NCI-H524 (cell line): ENCODE data around the gene CPNE7.
"Not testable (repeated sequence)": the region's sequence is repeated elsewhere in the genome, so short reads cannot be mapped to it uniquely, and the experiment has no call there.

Experiments
- DNase-seq, 2 experiments: peaks; one replicate each; lab custom pipeline; 2025; lab: John Stamatoyannopoulos, UW

Gene CPNE7

DNA sequence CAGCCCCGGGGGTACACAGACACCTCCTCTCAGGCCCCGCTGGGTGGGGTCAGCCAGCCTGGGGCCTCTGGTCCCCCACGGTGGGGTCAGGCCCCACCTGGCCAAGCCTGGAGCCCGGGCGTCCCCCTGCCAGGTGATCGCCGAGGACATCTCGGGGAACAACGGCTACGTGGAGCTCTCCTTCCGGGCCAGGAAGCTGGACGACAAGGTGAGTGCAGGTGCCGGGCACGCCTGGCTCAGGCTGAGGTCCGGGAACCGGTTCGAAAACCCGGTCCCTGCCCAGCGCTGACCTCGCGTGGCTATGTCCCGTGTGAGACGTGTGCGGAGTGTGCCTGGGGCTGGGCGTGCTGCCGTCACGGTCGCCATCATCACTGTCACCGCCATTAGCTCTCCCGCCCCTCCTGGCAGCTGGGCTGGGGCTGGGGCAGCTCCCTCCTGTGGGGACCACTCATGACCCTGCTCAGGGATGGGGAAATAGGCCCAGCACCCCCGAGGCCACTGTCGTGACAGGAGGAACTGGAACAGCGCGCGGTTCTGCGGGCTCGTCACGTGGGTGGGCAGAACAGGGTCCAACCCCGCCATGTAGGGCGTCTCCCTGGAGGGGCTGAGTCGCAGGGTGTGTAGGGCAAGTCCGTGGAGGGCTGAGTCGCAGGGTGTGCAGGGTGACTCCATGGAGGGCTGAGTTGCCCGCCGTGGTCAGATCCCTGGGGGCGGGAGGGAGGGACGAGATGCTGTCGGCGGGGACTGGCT lies 8.5 kb downstream of the CPNE7 start:
- DNase-seq, result no peak

DNA sequence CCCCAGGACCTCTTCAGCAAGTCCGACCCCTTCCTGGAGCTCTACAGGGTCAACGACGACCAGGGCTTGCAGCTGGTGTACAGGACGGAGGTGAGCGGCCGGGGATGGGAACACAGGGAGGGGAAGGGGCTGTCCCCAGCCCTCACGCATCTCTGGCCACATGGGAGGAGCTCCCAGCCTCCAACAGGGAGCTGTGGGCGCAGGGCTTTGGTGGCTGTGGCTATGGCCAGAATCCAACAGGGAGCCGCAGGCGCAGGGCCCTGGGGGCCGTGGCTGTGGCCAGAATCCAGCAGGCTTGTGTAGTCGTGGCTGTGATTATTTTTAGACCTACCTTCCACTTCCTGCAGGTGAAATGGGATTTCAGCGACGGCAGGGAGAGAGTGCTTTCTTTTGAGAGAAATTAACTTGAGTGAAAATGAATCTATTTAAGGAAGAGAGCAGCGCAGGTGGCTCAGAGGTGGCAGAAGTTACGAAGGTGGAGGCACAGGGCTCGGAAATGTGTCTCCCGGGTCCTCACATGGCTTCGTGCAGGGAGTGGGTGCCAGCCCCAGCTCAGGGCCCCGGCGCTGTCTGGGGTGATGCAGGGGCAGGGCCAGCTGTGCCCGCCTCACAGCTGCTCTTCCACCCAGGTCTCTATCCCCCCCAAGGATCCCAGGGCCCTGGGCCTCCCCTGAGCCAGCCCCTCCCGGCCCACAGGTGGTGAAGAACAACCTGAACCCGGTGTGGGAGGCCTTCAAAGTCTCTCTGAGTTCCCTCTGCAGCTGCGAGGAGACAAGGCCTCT lies 9.4 kb downstream of the CPNE7 start:
- no peak for DNase-seq

DNA sequence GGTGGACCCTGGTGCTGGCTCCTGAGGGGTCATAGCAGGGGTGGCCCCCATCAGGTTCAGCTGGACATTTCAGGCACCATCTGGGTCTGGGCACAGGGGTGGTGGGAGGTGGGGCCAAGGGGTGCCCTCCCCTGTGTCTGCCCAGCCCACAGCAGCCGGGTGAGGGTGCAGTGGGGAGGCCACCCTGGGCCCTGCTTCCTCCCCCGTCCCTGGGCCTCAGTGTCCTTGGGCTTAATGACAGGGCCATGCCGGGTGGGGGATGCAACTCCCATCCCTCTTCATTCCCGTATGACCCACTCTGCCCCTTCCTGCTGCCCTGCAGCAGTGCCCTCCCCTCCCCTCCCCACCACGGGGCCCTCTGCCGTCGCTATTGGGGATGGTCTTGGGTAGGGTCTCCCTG lies 10.7 kb downstream of the CPNE7 start:
- DNase-seq, result no peak

DNA sequence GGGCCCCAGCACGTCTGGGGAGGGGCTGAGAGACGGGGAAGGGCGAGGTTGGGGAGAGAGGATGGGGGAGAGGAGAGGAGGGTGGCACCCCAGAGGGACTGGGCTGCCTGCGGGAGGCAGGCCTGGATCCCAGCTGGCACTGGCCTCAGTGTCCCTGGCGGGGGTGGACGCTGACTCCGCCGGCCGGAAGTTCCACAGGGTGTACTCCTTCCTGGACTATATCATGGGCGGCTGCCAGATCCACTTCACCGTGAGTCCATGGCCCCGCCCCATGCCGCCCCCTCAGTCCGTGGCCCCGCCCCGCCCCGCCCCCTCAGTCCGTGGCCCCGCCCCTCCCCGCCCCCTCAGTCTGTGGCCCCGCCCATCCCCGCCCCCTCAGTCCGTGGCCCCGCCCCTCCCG lies 11.3 kb downstream of the CPNE7 start:
- DNase-seq, result no peak

DNA sequence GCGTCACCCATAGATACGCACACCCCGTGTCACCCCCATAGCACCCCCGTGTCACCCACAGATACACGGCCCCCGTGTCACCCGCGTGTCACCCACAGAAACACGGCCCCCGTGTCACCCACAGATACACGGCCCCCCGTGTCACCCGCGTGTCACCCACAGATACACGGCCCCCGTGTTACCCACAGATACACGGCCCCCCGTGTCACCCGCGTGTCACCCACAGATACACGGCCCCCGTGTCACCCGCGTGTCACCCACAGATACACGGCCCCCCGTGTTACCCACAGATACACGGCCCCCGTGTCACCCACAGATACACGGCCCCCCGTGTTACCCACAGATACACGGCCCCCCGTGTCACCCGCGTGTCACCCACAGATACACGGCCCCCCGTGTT lies 12.1 kb downstream of the CPNE7 start:
- DNase-seq, result not testable (repeated sequence)

DNA sequence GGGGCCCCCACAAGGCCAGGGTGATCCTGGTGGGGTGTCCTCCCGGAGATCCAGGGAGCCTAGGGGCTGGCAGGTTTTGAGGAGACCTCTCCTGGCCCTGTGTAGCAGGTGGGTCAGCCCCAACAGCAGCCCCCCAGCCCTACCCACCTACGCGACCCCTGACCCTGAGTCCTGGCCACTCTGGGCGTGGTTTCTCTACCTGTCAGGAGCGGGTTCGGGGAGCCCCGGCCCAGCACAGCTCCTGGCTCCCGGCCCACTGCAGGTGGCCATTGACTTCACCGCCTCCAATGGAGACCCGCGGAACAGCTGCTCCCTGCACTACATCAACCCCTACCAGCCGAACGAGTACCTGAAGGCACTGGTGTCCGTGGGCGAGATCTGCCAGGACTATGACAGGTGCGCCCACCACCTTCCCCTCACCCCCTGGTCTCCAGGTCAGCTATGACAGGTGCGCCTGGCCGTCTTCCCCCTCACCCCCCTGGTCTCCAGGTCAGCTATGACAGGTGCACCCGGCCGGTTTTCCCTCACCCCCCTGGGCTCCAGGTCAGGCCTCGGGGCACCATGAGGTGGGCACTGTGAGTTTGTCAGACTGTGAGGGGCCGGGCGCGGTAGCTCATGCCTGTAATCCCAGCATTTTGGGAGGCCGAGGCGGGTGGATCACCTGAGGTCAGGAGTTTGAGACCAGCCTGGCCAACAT lies 13.0 kb downstream of the CPNE7 start:
- no peak for DNase-seq

DNA sequence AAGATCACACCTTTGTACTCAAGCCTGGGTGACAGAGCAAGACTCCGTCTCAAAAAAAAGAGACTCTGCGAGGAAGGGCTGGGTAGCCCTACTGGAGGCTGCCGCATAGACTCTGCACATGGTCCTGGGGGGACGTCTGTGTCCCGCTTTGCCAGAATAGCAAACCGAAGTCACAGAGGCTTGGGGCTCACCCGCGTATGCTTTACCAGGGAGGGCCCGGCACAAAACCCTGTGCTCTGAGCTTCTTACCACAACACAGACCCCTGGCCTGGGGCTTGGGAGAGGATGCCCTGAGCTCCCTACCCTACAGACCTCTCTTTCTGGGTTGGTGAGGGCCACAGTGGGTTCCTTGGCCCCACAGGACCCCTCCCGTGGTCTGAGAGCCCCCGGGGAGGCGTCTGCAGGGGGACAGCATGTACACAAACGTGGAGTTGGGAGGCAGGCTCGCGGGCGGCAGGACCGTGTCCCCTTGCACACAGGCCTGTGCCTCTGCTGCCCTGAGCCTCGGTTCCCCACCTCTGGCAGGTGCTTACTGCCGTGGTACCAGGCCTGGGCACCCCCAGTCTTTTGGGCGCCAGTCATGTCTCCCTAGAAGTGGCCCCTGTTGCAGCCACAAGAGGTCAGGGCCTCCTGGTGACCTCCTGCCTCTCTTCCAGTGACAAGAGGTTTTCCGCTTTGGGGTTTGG lies 13.8 kb downstream of the CPNE7 start:
- DNase-seq, result no peak

DNA sequence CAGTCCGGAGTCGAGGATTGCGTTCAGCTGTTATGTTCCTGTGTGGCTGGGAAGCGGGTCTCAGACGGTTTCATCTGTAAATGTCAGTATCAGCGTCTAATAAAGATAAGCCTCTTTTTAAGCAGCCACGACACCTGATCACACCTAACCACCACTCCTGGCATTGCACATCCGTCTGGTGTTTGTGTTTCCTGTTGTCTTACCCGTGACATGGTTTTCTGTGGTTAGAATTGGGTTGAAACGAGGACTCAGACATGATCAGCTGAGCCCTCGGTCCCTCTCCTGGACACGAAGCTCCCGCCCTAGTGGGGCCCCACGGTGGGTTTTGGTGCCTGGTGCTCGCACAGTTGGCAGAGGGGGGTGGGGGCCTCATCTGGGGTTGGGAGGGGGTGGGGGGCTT lies 18.3 kb downstream of the CPNE7 start:
- DNase-seq, result no peak

DNA sequence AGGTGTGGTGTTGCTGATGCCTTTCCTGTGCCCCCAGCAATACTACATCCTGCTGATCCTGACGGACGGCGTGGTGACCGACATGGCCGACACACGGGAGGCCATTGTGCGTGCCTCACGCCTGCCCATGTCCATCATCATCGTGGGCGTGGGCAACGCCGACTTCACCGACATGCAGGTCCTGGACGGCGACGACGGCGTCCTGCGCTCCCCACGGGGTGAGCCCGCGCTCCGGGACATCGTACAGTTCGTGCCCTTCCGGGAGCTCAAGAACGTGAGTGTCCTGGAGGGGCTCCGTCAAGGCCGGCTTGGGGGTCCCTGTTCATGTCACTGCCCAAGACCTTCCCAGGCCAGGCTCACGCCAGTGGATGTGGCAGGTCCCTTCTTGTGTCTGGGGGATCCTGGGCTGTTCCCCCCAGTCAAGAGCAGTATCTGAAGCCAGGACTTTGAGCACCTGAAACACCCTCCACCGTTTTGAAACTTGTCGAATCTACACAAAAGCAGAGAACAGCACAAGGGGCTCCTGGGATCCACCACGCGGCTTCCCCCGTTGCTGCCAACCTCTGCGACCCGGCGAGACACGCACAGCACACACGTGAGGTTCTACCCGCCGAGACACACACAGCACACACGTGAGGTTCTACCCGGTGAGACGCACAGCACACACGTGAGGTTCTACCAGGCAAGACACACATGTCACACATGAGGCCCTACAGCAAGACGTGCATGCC lies 19.9 kb downstream of the CPNE7 start:
- no peak for DNase-seq

DNA sequence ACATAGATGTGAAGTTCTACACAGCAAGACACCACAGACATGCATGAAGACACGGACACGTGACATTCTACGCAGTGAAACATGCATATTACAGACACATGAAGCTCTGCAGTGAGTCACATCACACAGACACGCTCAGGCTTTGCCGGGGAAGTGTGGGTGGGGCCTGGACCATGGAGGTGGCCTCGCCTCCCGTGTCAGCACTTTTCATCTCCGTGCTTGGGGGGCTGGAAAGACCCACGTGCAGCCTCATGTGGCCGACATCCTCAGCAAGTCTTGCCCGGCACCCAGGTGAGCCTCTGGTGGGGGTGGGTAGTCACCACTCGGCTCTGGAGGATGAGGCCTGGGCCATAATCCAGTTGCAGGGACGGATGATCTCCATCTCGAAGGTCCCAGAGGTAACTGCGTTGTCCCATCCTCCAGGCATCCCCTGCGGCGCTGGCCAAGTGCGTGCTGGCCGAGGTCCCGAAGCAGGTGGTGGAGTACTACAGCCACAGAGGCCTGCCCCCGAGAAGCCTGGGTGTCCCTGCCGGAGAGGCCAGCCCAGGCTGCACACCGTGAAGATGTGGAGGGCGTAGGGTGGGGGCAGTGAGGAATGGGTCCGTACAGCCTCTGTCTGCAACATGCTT lies 20.6 kb downstream of the CPNE7 start:
- no peak for DNase-seq

DNA sequence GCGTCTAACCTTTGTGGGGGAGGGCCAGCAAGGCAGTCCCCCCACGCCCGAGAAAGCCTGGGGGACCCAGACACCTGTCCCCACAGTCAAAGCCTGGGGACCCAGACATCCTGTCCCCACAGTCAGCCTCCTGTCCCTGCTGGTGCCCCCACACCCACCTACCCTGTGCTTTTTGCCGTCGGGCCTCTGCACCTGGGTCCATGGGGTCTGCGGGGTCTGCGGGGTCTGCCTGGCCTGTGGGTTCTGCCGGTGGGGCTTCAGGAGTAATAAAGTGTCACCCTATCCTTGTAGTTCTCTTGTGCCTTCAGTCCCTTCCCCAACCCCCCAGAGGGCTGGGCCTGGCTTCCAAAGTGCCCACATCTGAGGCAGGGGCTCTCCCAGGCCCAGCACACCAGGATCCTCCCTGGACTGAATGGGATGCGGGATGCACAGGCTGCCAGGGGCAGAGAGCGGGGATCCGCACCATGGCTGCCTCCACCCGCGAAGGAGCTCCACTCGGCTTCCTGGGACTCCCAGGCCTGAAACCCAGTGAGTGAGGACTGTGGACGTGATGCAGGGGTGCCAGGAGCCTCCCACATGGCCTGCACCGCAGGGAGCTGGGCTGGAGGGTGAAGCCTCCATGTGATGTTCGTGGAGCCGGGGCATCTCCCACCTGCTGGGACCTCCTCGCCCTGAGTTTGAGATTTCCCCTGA lies 21.5 kb downstream of the CPNE7 start:
- no peak for DNase-seq

DNA sequence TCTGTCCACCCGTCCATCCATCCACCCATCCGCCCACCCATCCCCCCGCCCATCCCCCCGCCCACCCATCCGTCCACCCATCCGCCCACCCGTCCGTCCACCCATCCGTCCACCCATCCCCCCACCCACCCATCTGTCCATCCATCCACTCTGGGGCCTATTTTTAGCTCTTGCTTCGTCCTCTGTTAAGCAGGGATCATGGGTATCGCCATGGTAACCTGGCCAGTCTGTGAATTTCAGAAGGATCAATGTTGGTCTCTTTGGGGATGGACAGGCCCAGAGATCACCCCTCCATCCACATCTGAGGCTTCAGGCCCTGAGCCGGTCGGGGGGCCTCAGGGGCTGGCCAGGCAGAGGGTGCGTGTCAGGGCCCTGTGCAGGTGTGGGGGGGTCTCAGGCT lies 22.6 kb downstream of the CPNE7 start:
- DNase-seq, result peak; percentile 49 to 75

DNA sequence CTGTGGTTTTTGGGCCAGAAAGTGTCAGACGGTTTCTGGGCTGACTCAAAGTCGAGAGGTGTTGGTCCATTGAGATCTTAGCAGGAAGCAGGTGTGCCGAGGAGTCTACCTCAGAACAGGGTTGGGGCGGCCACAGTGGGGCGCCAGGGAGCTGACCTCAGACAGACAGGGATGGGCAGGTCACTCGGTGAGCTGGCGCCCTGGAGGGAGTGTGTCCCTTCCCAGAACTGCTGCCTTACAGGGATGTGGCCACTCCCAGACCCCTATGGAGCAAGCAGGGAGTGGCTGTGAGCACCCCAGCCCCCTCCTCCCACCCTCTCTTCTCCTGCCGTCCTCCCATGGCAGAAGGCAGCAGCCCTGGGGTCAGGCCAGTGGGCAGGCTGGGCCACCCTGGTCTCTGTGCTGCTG lies 23.9 kb downstream of the CPNE7 start:
- peak; percentile 50 to 71 for DNase-seq

DNA sequence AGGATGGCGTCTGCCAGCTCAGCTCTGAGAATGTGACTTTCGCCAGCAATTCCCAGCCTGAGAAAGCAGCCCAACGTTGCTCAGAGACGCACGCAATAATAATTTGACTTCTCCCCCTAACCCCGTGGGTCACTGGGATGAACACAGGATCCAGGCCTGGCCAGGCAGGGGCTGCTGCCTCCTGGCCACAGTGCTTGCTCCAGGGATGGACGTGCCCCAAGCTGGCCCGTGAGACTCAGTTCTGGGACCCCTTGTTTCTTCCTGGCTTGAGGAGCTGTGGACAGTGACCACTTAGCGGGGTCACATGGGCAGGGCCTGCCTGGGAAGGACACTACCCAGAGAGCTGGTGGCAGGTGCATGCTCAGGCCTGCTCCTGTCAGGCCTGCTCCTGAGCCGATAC lies 24.3 kb downstream of the CPNE7 start:
- DNase-seq, result no peak

DNA sequence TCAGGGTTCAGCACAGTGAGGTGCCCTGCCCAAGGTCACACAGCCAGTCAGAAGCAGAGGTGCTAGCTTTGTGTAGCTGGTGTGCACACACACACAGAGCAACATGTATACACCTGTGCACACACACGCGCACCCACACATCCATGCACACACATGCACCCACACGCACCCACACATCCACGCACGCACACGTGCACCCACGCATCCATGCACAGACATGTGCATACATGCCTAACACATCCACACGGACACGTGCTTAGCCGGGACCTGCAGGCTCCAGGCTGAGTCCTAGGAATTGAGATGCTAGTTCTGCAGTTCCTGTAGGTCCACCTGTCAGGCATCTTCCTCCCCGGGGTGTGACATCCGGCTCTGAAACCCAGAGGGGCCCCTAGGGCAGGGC lies 24.9 kb downstream of the CPNE7 start:
- no peak for DNase-seq

DNA sequence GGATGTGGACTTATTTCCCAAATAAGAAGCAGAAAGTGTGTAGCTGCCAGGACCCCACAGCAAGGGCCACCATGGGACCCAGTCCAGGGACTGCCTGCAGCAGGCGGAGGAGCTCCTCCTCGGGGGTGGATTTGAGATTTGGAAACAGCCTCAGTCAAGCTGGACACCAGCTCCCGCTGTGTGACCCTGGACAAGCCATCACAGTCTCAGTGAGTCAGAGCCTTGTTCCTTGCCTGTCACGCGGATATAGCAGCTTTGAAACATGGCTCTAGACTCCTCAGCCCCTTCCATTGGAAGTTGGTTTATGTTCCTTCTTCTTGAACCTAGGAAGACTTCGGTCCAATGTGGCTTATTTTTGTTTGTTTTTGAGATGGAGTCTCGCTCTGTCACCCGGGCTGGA lies 25.4 kb downstream of the CPNE7 start:
- no peak for DNase-seq

DNA sequence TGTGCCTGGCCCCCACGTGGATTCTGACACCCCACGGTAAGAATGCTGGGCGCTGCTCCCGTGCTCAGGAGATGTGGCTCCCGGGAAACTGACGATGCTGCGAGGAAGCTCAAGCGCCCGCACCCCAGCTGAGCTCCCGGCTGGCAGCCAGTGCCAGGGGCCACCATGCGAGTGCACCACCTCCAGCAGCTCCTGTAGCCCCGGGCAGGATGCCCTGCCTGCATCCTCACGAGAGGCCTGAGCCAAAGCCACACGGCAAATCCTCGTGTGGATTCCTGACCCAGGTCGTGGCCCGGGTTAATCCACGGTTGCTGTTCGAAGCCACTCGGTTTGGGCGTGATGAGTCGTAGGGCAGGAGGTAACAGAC lies 26.3 kb downstream of the CPNE7 start:
- DNase-seq, result no peak

DNA sequence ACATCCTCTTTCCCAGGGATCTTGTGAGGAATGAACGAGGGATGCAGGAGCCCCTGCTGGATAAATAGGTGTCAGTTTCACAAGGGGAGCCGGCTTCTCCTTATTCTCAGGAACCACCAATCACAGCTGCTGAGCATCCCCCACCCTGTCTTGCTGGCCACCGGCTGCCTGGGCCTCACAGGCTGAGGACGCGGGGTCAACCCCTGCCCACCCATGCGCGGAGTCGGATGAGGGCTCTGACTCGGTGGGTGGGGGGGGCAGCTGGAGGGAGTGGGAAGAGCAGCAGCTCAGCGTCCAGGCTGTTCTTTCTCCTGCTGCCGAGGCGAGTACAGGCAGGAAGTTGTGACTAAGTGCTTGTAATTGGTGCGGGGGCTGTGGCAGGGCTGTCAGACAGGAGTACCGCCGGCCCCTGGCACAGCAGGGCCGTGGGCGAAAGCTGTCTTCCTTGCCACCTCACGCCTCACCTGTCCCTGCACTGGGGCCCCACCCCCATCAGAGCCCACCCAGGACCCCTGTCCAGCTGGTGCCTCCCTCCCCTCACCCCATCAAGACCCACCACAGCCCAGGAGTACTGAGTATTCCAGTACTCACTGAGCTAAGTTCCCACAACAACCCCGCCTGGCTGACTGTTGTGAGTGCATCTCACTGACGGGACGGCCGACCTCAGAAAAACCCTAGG lies 26.9 kb downstream of the CPNE7 start:
- peak; percentile 74 to 78 for DNase-seq

DNA sequence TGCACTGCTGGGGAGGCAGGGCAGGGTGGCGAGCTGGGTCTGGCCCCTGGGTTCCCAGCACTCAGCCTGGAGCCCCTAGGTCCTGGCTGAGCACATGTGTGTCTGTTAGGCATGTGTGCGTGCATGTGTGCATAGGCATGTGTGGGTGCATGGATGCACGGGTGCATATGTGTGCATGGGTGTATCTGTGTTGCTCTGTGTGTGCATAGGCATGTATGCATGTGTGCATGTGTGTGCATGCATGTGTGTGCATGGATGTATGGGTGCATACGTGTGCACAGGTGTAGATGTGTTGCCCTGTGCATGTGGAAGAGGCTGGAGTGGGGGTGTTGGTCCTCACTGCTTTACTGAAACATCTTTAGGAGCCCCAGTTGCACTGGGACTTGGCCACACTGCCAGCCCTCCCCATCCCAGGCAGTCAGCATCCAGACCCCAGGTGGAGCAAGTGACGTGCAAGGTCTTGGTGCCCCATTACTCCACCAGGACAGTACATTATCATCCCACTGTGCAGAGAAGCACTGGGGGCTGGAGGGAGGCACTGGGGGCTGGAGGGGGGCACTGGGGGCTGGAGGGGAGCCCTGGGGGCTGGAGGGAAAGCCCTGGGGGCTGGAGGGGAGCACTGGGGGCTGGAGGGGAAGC lies 27.5 kb downstream of the CPNE7 start:
- no peak for DNase-seq

DNA sequence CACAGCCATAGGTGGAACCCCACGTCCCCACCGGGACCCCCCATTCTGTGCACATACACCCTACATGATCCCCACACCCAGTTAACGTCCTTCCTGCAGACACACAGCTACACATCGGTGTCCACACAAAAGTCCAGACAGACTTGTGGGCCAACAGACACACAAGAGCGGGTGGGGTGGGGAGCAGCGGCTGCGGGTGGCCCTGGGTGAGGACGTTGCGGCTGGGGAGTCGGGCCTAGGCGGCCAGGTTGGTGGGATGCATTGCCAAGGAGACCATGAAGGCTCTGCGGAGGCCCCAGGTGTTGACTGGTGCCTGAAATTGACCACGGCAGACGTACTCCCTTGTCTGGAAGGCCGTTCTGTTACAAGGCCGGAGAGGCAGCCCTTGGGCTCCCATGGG lies 29.2 kb downstream of the CPNE7 start:
- DNase-seq, result no peak
